ENCODE results near the gene CLEC2D. TPM values are rescaled to one million over a fixed set of nuclear protein-coding genes. Genes with fewer than 3 reads are reported as not detected.
"Not testable (repeated sequence)": the region's sequence is repeated elsewhere in the genome, so short reads cannot be mapped to it uniquely, and the experiment has no call there.

CLEC2D gene
- total RNA-seq, 1 donor, result 5.9 TPM

DNA sequence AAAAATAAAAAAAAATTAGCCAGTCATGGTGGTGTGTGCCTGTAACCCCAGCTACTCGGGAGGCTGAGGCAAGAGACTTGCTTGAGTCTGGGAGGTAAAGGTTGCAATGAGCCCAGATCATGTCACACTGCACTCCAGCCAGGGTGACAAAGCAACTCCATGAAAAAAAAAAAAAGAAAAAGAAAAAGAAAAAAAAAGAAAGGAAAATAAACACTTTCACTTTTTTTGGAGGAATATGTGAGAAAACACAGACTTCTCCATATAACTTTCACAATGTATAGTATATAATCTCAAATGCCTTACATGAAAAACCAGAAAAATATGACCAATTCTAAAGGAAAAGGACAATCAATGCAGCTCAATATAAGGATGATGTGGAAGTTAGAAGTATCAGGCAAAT lies 54.5 kb downstream of the CLEC2D start:
- DNase-seq (ENCODE audit: low read depth in 2 of 3, low spot score in 2 of 3), result no peak

GRCh38 chr12:9725213-9725870 lies 55.8 kb downstream of the CLEC2D start:
- DNase-seq (ENCODE audit: low read depth in 2 of 3, low spot score in 2 of 3), result no peak

DNA sequence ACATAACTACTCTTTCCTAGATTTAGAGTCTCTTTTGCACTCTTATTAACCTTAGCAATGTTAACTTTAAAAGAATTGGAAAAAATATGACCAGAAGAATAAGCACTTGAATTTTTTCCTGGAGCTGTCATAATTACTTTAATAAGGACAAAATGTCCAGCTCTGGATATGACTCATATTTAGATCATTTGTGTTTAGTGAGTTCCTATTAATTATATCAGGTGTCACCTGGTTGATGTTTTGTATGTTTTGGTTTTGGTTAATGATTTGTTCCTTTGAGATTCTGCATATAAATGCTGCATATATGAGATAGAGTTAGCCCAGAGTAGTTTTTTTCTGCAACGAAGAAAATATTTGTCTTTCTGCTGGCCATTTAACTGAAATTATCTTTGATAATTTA lies 58.3 kb downstream of the CLEC2D start:
- no peak for DNase-seq (ENCODE audit: low read depth in 2 of 3, low spot score in 2 of 3)

DNA sequence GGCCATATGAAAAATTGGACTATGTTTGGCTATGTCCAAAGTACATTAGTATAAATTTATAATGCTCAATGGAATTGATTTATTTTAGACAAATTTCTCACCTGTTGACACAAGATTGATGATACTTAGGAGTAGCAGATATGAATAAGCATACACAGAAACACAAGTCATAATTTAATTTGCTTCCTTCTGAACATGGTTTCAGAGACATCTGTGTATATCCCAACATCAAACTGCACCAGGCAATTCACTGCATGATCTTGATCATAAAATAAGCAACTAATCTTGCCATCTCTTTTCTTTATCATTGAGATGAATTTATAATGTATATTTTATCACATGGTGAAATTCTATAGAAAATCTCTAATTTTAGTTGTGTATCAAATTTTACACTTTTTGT lies 59.6 kb downstream of the CLEC2D start:
- no peak for DNase-seq (ENCODE audit: low read depth in 2 of 3, low spot score in 2 of 3)

GRCh38 chr12:9730011-9730410 lies 60.5 kb downstream of the CLEC2D start:
- DNase-seq (ENCODE audit: low read depth in 2 of 3, low spot score in 2 of 3), result no peak

GRCh38 chr12:9730591-9730990 lies 61.1 kb downstream of the CLEC2D start:
- no peak for DNase-seq (ENCODE audit: low read depth in 2 of 3, low spot score in 2 of 3)

- DNase-seq (ENCODE audit: low read depth in 2 of 3, low spot score in 2 of 3), result no peak
Measured at GRCh38 chr12:9731393-9731792, 61.9 kb downstream of the CLEC2D start.

DNA sequence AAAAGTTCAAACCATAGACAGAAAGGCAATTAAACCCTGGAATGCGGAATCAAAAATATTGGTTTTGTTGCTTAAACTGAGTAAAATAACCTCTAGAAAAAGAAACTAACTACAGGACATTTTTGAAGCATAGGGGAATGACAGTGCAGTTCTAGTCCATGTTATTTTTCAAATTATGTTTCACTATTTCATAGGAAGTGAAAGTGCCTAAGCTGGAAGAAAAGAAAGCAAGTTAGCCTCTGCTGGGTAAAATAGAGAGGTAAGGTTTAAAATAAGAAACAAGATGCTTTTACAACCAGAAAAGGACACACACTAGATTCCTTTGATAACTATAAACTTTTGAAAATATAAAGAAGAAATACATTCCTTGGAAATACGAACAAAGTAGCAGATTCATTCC lies 62.3 kb downstream of the CLEC2D start:
- peak in 1 of 3 donors; percentile 67 for DNase-seq (ENCODE audit: low read depth in 2 of 3, low spot score in 2 of 3)

- peak in 1 of 3 donors; percentile 32 for DNase-seq (ENCODE audit: low read depth in 2 of 3, low spot score in 2 of 3)
Measured at GRCh38 chr12:9732921-9733461, 63.5 kb downstream of the CLEC2D start, which contains the start of gene CLECL1. Gene CLECL1 (minus strand): TSS chr12:9733097.

DNA sequence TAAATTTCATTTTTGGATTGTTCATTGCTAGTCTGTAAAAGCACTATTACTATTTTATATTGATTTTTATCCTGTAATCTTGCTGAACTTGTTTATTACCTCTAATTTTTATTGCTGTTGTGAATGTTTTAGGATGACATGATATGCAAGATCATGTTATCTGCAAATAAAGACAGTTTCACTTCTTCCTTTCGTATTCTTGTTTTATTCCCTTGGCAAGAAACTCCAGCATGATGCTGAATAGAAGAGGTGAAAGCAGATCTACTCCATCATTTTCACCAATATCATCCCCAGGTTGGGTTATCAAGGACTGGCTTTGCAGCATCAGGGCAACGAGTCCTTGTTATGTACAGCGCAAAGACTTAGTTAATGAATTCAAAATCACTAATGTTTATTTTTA lies 66.1 kb downstream of the CLEC2D start:
- no peak for DNase-seq (ENCODE audit: low read depth in 2 of 3, low spot score in 2 of 3)

DNA sequence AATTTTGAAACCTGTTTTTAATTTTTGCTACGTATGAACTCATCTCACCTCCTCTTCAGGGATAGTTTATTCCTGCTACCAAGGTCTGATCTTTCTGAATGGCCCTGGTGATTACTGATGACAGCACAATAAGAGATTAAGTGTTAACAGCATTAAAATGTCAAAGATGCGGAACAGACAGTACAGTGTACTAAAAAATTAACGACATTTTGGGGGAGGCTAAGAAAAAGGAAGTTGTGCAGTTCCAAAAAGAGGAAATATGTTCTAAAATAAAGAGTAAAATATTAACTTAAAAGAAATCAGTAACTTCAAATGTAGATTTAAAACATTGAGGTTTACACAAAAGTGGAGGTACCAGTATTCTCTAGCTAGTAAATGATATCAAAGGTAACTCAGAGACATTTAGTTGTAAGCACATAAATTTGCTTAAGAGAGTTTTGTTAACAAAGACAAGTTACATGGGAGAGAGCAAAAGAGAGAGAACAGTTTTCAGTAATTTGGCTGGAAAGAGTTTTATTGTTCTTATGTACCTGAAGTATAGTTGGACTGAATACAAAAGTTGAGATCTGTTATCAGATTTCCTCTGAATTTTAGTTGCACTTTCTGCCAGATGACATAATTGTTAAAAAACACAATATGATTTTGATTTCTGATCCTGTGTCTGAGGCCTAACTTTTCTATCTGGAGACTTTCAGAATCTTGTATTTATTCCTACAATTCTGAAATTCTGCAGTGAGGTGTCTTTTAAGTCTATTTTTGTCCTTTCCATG lies 67.6 kb downstream of the CLEC2D start:
- DNase-seq (ENCODE audit: low read depth in 2 of 3, low spot score in 2 of 3), result peak in 1 of 3 donors; percentile 86

GRCh38 chr12:9738905-9739304 lies 69.4 kb downstream of the CLEC2D start:
- DNase-seq (ENCODE audit: low read depth in 2 of 3, low spot score in 2 of 3), result peak in 1 of 3 donors; percentile 42

GRCh38 chr12:9739404-9740105 lies 70.0 kb downstream of the CLEC2D start:
- not testable (repeated sequence) for DNase-seq (ENCODE audit: low read depth in 2 of 3, low spot score in 2 of 3)

DNA sequence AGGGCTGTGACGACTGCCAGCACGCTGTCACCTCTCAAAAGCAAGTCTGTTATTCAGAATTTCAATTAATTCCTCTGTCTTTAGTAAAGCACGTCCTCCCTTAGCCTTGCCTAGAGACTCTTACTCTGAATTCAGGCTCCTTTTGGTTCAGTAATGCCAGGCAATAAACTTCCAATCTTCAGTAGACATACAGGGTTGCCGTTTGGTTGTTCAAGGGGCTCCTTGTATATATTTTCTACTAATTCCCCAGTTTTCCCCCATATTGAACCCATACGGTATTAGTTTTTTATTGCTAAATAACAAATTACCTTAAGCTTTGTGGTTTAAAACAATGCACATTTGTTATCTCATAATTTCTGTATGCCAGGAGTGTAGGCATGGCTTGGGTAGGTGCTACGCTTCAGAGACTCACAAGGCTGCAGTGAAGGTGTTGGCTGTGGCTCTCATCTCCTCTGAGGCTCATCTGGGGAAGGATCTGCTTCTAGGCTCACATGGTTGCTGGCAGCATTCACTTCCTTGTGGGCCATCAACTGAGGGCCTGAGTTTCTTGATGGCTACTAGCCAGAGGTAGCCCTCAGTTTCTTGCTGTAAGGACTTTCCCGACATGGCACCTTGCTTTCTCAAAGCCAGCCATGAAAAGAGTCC lies 70.7 kb downstream of the CLEC2D start:
- DNase-seq (ENCODE audit: low read depth in 2 of 3, low spot score in 2 of 3), result no peak

DNA sequence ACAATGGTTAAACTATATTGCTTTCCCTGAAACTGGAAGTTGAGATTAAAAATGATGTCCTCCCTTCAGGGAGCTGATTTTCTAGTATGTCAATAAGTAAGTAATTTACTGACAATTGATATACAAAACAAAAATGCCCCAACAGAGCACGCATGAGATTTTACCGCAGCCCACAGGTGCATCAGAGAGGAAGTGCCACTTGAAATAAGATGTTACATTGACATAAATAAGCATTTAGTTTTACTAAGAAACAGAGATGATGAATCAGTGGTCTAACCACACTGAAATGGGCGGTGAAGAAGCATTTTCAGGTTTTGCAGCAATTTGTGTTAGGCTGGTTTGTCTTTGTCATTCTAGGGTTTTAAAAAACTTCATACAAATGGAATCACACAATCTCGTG lies 72.2 kb downstream of the CLEC2D start:
- DNase-seq (ENCODE audit: low read depth in 2 of 3, low spot score in 2 of 3), result peak in 2 of 3 donors; percentile 77 to 79

GRCh38 chr12:9742661-9743060 lies 73.1 kb downstream of the CLEC2D start:
- no peak for DNase-seq (ENCODE audit: low read depth in 2 of 3, low spot score in 2 of 3)

DNA sequence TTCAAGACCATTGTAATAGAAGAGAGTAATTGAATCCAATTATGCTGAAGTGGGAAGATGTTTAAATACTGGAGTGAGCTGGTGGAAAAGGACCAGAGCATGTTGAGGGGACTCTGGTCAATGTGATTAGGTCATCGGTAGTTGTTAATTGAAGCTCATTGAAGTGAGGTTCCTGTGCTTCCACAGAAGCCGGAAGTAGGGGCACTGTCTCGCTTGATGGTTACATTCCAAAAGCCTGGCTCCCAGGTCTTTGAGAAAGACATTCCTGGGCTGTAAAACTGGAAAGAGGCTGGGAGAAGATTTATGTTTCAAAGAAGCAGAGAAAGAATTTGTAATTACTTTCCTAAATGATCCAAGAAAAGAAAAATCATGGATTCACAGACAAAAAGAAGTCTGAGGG lies 75.7 kb downstream of the CLEC2D start:
- no peak for DNase-seq (ENCODE audit: low read depth in 2 of 3, low spot score in 2 of 3)
